Smooth muscle cell (in vitro differentiated cells): Measurements from ENCODE around the gene SYDE1. TPM values are rescaled to one million over a fixed set of nuclear protein-coding genes. Genes with fewer than 3 reads are reported as not detected.

ENCODE experiments used
- DNase-seq: peaks from one replicate; lab custom pipeline; 2025; ENCODE audit not compliant: unreplicated experiment; lab: John Stamatoyannopoulos, UW
- H2AFZ ChIP-seq: fragments of 200-600 bp; sonication (generic); 2 replicates; pipeline ENCODE4 v1.6.0; 2016; ENCODE audit warnings: antibody characterized with exemption, low read depth, mild to moderate bottlenecking
- H3F3A ChIP-seq: fragments of 200-600 bp; sonication (generic); 2 replicates; pipeline ENCODE4 v1.6.0; 2017; ENCODE audit warnings: antibody characterized with exemption, low read depth
- H3K27ac ChIP-seq: fragments of 200-600 bp; sonication (generic); 2 replicates; pipeline ENCODE4 v1.5.1; 2016; ENCODE audit warnings: low read depth, mild to moderate bottlenecking
- H3K27me3 ChIP-seq: fragments of 200-600 bp; sonication (generic); 2 replicates; pipeline ENCODE4 v1.6.1; 2016; ENCODE audit warnings: low read depth, mild to moderate bottlenecking
- H3K36me3 ChIP-seq: fragments of 200-600 bp; sonication (generic); 2 replicates; pipeline ENCODE4 v1.5.1; 2016; ENCODE audit warnings: low read depth
- H3K4me1 ChIP-seq: fragments of 200-600 bp; sonication (generic); 2 replicates; pipeline ENCODE4 v1.5.1; 2016; ENCODE audit warnings: low read depth
- H3K4me2 ChIP-seq: fragments of 200-600 bp; sonication (generic); 2 replicates; pipeline ENCODE4 v1.6.0; 2016; ENCODE audit warnings: mild to moderate bottlenecking
- H3K4me3 ChIP-seq: fragments of 200-600 bp; sonication (generic); 2 replicates; pipeline ENCODE4 v1.5.1; 2016; ENCODE audit warnings: mild to moderate bottlenecking
- H3K79me2 ChIP-seq: fragments of 200-600 bp; sonication (generic); 2 replicates; pipeline ENCODE4 v1.6.0; 2016; ENCODE audit warnings: low read depth, mild to moderate bottlenecking
- H3K9ac ChIP-seq: fragments of 200-600 bp; sonication (generic); 2 replicates; pipeline ENCODE4 v1.6.0; 2016; ENCODE audit warnings: low read depth
- H3K9me3 ChIP-seq: fragments of 200-600 bp; sonication (generic); replicated peaks from 2 replicates; pipeline ENCODE4 v1.5.1; 2016; ENCODE audit warnings: low read depth
- H4K20me1 ChIP-seq: fragments of 200-600 bp; sonication (generic); 2 replicates; pipeline ENCODE4 v1.6.0; 2016; ENCODE audit warnings: low read depth
- WGBS: methylation state at CpG from one replicate; pipeline ENCODE4 v1.1.7; 2016; ENCODE audit warnings: low lambda C conversion rate; 5-methylcytosine and 5-hydroxymethylcytosine counted together
- polyA plus RNA-seq: library from polyadenylated mRNA; unstranded; fragments of >200 nt; fragmentation: Nextera tagmentation; extraction: Ambion mirVana; gene quantifications from 2 replicates; pipeline ENCODE4 v1.2.1, GENCODE V29; 2016
- small RNA-seq: library from RNA; depleted of rRNA; stranded (forward); fragments of <200 nt; gene quantifications from one replicate; pipeline ENCODE3, GENCODE V24; 2014
- total RNA-seq: library from RNA; depleted of rRNA; stranded (reverse); fragments of >200 nt; gene quantifications from 2 replicates; pipeline ENCODE4 v1.2.3, GENCODE V29; 2014
- TF ChIP-seq, protein P1 (sequence below): fragments of 200-600 bp; sonication (generic); IDR thresholded peaks from 2 replicates; pipeline ENCODE4 v1.5.1; 2017; ENCODE audit warnings: borderline replicate concordance, mild to moderate bottlenecking, antibody characterized with exemption; ENCODE audit not compliant: insufficient read depth, poor library complexity, severe bottlenecking

SYDE1 gene
- total and polyA plus RNA-seq, 2 experiments from 2014 or later, result 39.3 to 51.6 TPM

DNA sequence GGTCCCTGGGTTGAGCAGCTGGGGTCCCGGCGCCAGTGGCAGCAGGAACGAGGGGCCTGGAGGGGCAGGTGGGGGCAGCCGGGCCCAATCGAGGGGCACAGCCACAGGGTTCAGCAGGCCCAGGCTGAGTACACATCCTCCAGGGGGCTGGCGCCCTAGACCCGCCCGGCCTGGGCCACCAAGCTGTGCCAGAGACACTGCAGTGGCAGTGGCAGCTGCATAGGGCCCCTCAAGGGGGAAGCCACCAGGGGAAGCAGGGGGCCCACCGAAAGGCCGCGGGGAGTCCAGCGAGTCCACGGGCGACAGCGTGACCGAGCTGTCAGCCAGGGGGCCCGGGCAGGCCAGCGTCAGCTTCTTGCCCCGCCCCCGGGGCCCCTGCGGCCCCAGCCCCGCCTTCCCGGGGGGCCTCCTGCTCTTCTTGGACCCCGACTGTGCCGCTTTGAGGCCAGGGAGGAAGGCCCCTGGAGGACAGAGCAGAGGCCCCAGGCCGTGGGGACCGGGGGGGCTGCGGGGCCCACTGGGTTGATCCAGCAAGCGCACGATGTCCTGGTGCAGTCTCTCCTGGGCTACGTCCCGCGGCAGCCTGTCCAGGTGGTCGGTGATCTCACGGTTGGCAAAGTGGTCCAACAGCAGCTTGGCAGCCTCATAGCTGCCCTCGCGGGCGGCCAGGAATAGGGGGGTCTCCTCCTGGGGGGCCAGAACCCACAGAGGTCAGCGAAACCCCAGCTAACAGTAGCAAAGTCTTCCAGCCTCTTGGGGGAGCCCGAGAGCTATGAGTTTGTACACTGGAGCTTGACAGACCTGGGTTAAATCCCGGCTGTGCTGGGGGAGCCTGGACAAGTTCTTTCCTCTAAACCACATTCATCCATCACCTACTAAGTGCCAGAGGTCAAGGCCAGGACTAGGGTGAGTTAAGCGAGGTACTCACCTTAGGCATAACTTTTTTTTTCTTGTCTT, 54.1 kb downstream of the SYDE1 start:
- H3K9me3 ChIP-seq, result no peaks in the 10 kb centered on the region
- TF ChIP-seq, protein P1, sequence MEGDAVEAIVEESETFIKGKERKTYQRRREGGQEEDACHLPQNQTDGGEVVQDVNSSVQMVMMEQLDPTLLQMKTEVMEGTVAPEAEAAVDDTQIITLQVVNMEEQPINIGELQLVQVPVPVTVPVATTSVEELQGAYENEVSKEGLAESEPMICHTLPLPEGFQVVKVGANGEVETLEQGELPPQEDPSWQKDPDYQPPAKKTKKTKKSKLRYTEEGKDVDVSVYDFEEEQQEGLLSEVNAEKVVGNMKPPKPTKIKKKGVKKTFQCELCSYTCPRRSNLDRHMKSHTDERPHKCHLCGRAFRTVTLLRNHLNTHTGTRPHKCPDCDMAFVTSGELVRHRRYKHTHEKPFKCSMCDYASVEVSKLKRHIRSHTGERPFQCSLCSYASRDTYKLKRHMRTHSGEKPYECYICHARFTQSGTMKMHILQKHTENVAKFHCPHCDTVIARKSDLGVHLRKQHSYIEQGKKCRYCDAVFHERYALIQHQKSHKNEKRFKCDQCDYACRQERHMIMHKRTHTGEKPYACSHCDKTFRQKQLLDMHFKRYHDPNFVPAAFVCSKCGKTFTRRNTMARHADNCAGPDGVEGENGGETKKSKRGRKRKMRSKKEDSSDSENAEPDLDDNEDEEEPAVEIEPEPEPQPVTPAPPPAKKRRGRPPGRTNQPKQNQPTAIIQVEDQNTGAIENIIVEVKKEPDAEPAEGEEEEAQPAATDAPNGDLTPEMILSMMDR, result peak; percentile 20
- no peaks in the 10 kb centered on the region for H3K4me1 ChIP-seq
- H3K4me3 ChIP-seq, result no peak overlapping the region
- DNase-seq, result no peak
- no peaks in the 10 kb centered on the region for H3K79me2 ChIP-seq
- peaks cover 9% of the 10 kb centered on the region for H3K36me3 ChIP-seq
- no peak overlapping the region for H3K9ac ChIP-seq
- no peaks in the 10 kb centered on the region for H4K20me1 ChIP-seq
- no peak overlapping the region for H3K27ac ChIP-seq
- 98% methylated on average over 21 of the region's 42 CpGs for WGBS
- no peak overlapping the region for H3K4me2 ChIP-seq
- no peaks in the 10 kb centered on the region for H3F3A ChIP-seq
- H2AFZ ChIP-seq, result no peak overlapping the region
- no peaks in the 10 kb centered on the region for H3K27me3 ChIP-seq

Small RNA genes within 50 kb of the gene (small RNA-seq; reads per million reads assigned to genes)
- not detected for gene RNU6-782P

Other genes starting within 250 kb of the SYDE1 start
- not detected in 2 replicates for gene OR7A17, start 221.3 kb upstream of the SYDE1 start, total RNA-seq
- not detected in 2 replicates for gene OR7A17, start 221.3 kb upstream of the SYDE1 start, polyA plus RNA-seq
- gene OR7C2, start 165.9 kb upstream of the SYDE1 start, total RNA-seq, result not detected in 2 replicates
- not detected in 2 replicates for gene OR7C2, start 165.9 kb upstream of the SYDE1 start, polyA plus RNA-seq
- 16.2 and 20.9 TPM in 2 replicates for gene SLC1A6, start 127.5 kb upstream of the SYDE1 start, total RNA-seq
- gene SLC1A6, start 127.5 kb upstream of the SYDE1 start, polyA plus RNA-seq, result 2.4 and 35.9 TPM in 2 replicates
- not detected in 2 replicates for gene CASP14, start 57.9 kb upstream of the SYDE1 start, total RNA-seq
- gene CASP14, start 57.9 kb upstream of the SYDE1 start, polyA plus RNA-seq, result not detected in 2 replicates
- gene OR1I1, start 25.2 kb upstream of the SYDE1 start, total RNA-seq, result not detected in 2 replicates
- gene OR1I1, start 25.2 kb upstream of the SYDE1 start, polyA plus RNA-seq, result not detected in 2 replicates
- gene NOTCH3, start 93.6 kb downstream of the SYDE1 start, total RNA-seq, result 56.6 and 72.0 TPM in 2 replicates
- gene NOTCH3, start 93.6 kb downstream of the SYDE1 start, polyA plus RNA-seq, result 92.5 and 122 TPM in 2 replicates
- 3.6 and 4.0 TPM in 2 replicates for gene EPHX3, start 125.0 kb downstream of the SYDE1 start, total RNA-seq
- 3.1 and 10.3 TPM in 2 replicates for gene EPHX3, start 125.0 kb downstream of the SYDE1 start, polyA plus RNA-seq
- 16.1 and 24.1 TPM in 2 replicates for gene BRD4, start 225.1 kb downstream of the SYDE1 start, total RNA-seq
- gene BRD4, start 225.1 kb downstream of the SYDE1 start, polyA plus RNA-seq, result 102 and 105 TPM in 2 replicates